HG03103 (cell line): Measurements from ENCODE around the gene BRI3BP.
"Not testable (repeated sequence)": the region's sequence is repeated elsewhere in the genome, so short reads cannot be mapped to it uniquely, and the experiment has no call there.

Source experiments
- ATAC-seq: cut with Tn5 transposase; IDR thresholded peaks from one replicate; pipeline ENCODE4 v1.9.1; 2021; ENCODE audit warnings: low read depth; ENCODE audit not compliant: unreplicated experiment

The BRI3BP gene

DNA sequence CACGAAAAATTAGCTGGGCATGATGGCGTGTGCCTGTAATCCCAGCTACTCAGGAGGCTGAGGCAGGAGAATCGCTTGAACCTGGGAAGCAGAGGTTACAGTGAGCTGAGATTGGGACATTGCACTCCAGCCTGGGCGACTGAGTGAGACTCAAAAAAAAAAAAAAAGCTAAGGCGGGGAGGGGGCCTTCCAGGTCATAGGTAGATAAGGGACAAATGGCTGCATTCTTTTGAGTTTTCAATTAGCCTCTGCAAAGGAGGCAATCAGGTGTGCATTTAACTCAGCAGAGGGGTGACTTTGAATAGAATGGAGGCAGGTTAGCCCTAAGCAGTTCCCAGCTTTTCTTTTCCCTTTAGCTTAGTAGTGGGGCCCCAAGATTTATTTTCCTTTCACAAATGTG, 71.0 kb downstream of the BRI3BP start:
- no peak for ATAC-seq

DNA sequence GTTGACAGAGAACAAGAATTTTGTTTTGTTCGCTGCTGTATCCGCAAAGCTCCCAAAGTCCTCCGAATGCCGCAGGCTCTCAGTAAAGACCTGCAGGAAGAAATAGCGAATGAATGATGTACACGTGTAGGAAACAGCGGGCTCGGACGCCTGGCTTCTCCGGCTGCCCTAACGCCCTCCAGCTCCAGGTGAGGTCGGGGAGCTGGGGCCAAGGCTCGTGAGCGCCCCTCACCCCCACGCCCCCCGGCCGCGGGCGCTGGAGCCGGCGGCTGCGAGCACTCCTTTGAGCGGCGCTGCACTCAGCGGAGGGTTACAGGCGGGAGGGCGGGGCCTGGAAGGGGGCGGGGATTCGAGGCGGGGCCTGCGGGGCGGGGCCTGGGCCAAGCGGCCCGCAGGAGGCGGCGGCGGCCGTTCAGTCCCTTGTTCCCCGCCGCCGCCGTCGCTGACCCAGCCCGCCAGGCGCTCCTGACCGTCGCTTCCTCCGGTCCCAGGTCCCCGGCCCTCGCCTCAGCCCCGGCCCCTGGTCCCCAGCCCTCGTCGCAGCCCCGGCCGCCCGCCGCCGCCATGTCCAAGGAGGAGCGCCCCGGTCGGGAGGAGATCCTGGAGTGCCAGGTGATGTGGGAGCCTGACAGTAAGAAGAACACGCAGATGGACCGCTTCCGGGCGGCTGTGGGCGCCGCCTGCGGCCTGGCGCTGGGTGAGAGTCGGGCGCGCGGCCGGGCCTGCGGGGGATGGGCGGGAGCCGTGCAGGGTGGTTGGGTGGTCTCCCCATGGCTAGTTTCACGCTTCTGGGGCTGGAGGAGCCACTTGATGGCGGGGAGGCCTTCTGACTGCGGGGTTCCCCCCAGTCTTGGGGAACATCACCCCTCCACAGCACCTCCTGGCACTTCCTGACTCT, 71.8 kb downstream of the BRI3BP start, which contains the start of gene AACS:
Gene AACS (plus strand): TSS at position 415 of the 898 bp plus-strand sequence. CDS start 150 bp downstream, at position 565.
- ATAC-seq: peak; percentile 88

DNA sequence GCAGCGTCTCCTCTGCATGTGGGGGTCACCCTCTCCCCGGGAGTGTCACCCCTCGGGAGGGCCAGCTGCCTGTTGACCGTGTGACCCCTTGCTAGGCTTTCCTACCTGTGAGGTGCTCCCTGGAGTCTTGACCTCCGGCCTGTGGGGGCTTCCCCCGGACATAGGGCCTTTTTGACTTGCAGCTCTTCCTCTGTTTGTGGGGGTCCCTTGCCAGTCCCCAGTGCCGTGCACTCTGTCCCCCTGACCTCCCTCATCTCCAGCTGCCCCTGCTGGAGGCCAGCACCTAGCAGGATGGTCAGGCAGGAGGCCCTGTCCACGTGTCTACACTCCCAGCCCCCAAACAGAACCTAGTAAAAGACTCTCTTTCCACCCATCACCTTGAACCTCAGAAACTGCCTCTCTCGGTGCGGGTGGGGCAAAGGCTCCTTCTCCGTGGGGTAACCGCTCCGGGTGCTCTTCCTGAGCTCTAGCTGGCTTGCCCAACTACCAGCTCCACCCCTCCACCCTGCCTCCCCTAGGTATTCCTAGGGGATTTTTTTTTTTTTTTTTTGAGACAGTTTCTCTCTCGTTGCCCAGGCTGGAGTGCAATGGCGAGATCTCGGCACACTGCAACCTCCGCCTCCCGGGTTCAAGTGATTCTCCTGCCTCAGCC, 72.6 kb downstream of the BRI3BP start:
- peak; percentile 1 for ATAC-seq

DNA sequence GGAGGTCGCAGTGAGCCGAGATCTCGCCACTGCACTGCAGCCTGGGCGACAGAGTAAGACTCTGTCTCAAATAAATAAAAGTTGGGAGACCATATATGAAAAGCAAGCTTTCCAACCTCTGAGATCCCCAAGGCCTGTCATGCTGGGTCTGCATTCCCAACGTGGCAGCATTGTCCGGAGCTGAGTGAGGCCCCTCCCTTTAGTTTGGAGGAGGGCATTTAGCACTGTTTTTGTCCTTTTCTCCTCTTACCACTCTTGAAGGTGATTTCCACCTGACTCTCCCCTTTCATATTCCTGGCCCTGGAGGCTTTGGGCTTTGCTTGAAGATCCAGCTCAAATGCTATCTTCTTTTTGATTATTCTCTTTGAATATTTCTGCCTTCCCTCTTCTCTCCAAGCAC, 74.9 kb downstream of the BRI3BP start:
- ATAC-seq: no peak

DNA sequence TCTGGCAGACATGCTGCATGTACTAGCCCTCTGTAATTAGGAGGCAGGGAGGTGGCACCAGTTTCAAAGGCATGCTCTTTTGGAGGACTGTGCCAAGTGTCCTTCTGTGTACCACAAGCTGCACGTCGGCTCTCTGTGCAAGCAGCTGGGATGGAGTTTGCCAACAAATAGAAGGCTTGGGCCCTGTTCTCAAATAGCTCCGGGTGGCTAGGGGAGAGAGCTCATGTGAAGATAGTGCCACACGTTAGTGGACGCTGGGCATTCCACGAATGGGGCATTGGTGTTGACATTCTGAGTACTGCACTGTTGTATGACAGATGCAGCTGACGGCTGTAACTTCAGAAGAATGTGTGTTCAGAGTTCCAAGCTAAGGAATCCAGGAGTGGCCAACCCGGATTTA, 76.2 kb downstream of the BRI3BP start:
- no peak for ATAC-seq

DNA sequence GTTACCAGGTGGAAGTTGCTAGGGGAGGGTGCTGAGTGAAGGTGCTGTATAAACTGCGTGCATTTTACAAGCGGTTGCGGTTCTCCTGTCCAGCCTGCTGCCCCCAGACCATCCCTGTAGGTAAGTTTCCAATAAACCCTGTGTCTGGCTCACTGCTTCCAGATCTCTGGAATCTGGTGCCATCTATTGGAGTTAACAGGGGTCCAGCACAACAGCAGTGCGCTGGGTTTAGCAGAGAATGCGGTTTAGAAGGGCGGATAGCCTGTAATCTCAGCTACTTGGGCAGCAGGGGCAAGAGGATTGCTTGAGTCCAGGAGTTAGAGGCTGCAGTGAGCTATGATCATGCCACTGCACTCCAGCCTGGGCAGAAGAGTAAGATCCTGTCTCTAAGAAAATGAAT, 76.7 kb downstream of the BRI3BP start:
- no peak for ATAC-seq

DNA sequence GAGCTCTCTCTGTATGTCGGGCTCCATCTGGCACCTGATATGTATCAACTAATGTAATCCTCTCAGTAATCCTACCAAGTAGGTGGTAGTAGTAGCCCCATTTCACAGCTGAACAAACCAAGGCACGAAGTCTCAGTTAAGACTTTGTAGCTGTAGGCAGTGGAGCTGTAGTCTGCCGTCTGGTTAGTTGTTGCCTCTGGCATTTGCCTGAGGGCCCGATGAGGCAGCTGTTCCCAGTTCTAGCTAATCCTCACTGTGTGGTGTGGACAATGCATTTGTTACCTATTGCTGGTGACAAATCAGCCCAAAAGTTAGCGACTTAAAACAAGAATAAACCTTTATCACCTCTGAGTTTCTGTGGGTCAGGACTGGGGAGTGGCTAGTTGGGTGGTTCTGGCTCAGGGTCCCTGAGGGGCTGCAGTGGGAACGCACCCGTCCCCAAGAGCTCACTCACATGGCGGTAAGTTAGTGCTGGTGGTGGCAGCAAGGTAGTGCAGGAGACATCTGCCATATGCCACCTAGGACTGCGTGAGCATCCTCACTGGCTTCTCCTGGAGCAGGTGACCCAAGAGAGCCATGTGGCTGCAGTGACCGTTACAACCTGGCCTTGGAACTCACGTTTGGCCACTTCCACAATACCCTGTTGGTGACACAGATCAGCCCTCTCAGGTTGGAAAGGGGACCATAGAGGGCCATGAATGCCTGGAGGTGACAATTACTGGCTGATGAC, 77.4 kb downstream of the BRI3BP start:
- no peak for ATAC-seq

DNA sequence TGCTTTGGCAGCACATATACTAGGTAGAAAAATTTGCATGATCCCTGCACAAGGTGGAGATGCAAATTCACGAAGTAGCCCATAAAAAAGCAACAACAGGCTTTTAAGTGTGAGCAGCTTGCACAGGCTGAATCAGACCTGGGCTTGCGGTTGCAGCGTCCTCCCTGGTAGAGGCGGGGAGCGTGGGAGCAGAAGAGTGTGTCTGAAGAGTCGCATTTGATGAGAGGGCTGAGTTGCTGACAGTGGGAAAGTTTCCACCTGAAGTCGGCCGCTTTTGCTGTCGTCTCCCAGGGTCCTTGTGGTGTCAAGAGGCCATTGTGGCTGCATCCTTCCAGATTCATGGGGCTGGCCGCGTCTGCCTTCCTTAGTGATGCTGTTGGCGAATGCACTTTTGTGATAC, 78.0 kb downstream of the BRI3BP start:
- ATAC-seq: no peak

DNA sequence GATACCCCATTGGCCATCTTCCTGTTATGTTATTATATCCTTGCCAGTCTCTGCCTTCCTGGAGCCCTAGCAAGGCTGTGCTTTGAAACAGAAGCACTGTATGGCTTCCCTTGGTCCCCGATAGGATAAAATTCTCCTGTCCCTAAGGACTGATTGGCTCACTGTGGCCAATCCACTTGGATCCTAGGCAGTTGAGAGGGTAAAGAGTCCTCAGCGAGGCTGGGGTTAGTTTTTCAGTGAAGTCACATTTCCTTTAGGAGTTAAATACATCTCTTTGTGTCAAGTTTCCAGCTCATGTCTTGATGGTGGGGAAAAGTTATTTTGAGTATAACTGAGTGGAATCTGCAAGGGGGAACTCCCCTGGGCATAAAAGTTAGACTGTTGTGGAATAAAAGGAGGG, 79.1 kb downstream of the BRI3BP start:
- no peak for ATAC-seq

DNA sequence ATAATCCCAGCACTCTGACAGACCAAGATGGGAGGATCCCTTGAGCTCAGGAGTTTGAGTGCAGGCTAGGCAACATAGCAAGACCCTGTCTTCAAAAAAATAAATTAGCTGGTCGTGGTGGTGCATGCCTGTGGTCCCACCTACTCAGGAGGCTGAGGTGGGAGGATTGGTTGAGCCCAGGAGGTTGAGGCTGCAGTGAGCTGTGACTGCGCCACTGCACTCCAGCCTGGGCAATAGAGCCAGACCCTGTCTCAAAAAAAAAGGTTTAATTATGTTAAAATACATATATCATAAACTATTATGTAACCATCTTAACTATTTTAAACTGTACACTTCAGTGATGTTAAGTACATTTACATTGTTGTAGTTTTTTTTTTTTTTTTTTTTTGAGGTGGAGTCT, 80.8 kb downstream of the BRI3BP start:
- not testable (repeated sequence) for ATAC-seq

DNA sequence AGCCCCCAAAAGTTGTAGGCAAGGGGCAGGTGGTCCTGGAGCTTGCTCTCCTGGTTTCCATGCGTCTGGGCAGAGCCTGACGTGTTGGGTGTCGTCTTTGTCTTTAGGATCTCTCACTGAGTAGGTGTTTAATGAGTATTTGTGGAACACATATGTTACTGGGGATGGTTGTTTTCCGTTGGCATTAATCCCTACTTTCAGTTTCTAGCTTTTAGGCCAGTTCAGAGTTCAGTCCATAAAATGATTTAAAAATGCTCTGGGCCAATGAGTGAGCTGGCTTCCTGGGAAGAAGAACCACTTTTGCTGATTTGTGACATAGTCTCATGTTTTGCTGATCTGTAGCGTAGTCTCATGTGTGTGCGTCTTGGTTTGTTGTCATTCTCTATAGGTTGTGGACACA, 82.7 kb downstream of the BRI3BP start:
- no peak for ATAC-seq

DNA sequence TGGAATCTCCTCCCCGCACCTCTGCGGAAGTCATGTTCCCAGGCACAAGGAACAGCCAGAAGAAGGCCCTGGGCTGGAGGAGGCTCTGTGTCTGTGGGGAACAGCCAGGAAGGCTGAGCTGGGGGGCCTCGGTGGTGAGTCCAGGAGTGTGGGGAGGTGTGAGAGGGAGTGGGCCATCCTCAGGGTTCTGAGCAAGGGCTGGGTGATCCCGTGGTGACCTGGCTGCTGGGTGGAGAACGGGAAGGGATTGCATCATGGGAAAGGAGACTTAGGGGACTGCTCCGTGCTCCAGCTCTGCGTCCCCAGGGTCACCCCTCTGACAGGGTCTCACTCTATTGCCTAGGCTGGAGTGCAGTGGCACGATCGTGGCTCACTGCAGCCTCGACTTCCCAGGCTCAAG, 85.6 kb downstream of the BRI3BP start:
- no peak for ATAC-seq

DNA sequence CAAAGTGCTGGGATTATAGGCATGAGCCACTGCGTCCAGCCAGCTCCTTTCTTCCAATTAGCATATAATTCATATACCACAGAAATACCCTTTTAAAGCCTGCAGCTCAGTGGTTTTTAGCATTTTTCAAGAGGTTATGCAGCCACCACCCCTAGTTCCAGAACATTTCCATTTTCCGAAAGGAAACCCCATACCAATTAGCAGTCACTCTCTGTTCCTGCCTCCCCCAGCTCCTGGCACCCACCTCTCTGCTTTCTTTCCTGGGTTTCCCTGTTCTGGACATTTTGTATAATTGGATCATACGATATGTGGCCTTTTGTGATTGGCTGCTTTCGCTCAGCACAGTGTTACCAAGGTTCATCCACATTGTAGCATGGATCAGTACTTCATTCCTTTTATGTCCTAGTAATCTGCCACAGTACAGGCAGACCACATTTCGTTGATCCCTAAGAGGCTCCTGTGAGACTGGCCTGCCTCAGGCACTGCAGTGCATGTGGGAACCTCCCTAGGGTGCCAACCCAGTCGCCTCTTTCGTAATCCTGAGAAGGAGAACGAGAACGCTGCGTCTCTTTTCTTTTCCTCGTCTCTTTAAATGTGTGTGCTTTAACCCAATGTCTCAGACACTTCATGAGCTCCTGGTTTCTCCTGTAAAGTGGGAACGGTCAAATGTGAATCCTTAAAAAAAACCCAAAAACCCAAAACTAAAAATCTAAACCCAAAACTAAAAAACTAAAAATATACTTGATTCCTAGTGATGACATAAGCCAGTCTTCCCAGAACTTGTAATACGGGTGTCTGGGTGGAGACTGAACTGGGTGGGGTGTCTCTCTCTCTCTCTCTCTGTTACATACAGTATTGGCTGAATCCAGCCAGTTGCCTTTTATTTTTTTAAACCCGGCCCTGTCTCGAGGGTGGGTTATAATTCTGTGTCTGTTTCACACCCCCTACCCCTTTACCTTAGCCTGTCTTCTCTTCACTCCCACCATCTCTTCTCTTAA, 86.5 kb downstream of the BRI3BP start:
- no peak for ATAC-seq
